Smooth muscle cell (in vitro differentiated cells): ENCODE data around the gene CSNK2B. TPM values are rescaled to one million over a fixed set of nuclear protein-coding genes. Genes with fewer than 3 reads are reported as not detected.

Experiments
- DNase-seq: peaks from one replicate; lab custom pipeline; 2025; ENCODE audit not compliant: unreplicated experiment; lab: John Stamatoyannopoulos, UW
- H2AFZ ChIP-seq: fragments of 200-600 bp; sonication (generic); 2 replicates; pipeline ENCODE4 v1.6.0; 2016; ENCODE audit warnings: antibody characterized with exemption, low read depth, mild to moderate bottlenecking
- H3F3A ChIP-seq: fragments of 200-600 bp; sonication (generic); 2 replicates; pipeline ENCODE4 v1.6.0; 2017; ENCODE audit warnings: antibody characterized with exemption, low read depth
- H3K27ac ChIP-seq: fragments of 200-600 bp; sonication (generic); 2 replicates; pipeline ENCODE4 v1.5.1; 2016; ENCODE audit warnings: low read depth, mild to moderate bottlenecking
- H3K27me3 ChIP-seq: fragments of 200-600 bp; sonication (generic); 2 replicates; pipeline ENCODE4 v1.6.1; 2016; ENCODE audit warnings: low read depth, mild to moderate bottlenecking
- H3K36me3 ChIP-seq: fragments of 200-600 bp; sonication (generic); 2 replicates; pipeline ENCODE4 v1.5.1; 2016; ENCODE audit warnings: low read depth
- H3K4me1 ChIP-seq: fragments of 200-600 bp; sonication (generic); 2 replicates; pipeline ENCODE4 v1.5.1; 2016; ENCODE audit warnings: low read depth
- H3K4me2 ChIP-seq: fragments of 200-600 bp; sonication (generic); 2 replicates; pipeline ENCODE4 v1.6.0; 2016; ENCODE audit warnings: mild to moderate bottlenecking
- H3K4me3 ChIP-seq: fragments of 200-600 bp; sonication (generic); 2 replicates; pipeline ENCODE4 v1.5.1; 2016; ENCODE audit warnings: mild to moderate bottlenecking
- H3K79me2 ChIP-seq: fragments of 200-600 bp; sonication (generic); 2 replicates; pipeline ENCODE4 v1.6.0; 2016; ENCODE audit warnings: low read depth, mild to moderate bottlenecking
- H3K9ac ChIP-seq: fragments of 200-600 bp; sonication (generic); 2 replicates; pipeline ENCODE4 v1.6.0; 2016; ENCODE audit warnings: low read depth
- H3K9me3 ChIP-seq: fragments of 200-600 bp; sonication (generic); replicated peaks from 2 replicates; pipeline ENCODE4 v1.5.1; 2016; ENCODE audit warnings: low read depth
- H4K20me1 ChIP-seq: fragments of 200-600 bp; sonication (generic); 2 replicates; pipeline ENCODE4 v1.6.0; 2016; ENCODE audit warnings: low read depth
- WGBS: methylation state at CpG from one replicate; pipeline ENCODE4 v1.1.7; 2016; ENCODE audit warnings: low lambda C conversion rate; 5-methylcytosine and 5-hydroxymethylcytosine counted together
- polyA plus RNA-seq: library from polyadenylated mRNA; unstranded; fragments of >200 nt; fragmentation: Nextera tagmentation; extraction: Ambion mirVana; gene quantifications from 2 replicates; pipeline ENCODE4 v1.2.1, GENCODE V29; 2016
- total RNA-seq: library from RNA; depleted of rRNA; stranded (reverse); fragments of >200 nt; gene quantifications from 2 replicates; pipeline ENCODE4 v1.2.3, GENCODE V29; 2014
- TF ChIP-seq, protein P1 (sequence below): fragments of 200-600 bp; sonication (generic); IDR thresholded peaks from 2 replicates; pipeline ENCODE4 v1.5.1; 2017; ENCODE audit warnings: borderline replicate concordance, mild to moderate bottlenecking, antibody characterized with exemption; ENCODE audit not compliant: insufficient read depth, poor library complexity, severe bottlenecking

Gene CSNK2B
- total and polyA plus RNA-seq, 2 experiments from 2014 or later: 195 to 313 TPM

DNA sequence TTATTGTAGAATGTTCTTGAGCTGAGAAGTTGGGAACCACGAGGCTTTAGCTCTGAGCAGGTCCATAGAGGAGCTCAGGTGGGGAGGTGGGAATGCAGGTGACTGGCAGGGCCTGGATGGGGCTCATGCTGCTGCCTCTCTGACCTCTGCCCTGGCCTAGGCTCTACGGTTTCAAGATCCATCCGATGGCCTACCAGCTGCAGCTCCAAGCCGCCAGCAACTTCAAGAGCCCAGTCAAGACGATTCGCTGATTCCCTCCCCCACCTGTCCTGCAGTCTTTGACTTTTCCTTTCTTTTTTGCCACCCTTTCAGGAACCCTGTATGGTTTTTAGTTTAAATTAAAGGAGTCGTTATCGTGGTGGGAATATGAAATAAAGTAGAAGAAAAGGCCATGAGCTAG lies 3.8 kb downstream of the CSNK2B start, which contains the start of gene LY6G5B:
TSS of gene LY6G5B (plus strand) at position 301 of the 400 bp plus-strand sequence. CDS start 975 bp downstream, outside the sequence.
- Histone ChIP-seq H4K20me1 (peaks cover 3% of the 10 kb centered on the region), H3K9me3 (no peaks in the 10 kb centered on the region), H3K9ac (no peak within 1 kb of the TSS), H3F3A (peaks cover under 1% of the 10 kb centered on the region), H3K36me3 (no peaks in the 10 kb centered on the region), H2AFZ (no peak within 1 kb of the TSS), H3K4me2 (no peak within 1 kb of the TSS), H3K27ac (no peak within 1 kb of the TSS), H3K79me2 (peaks cover 29% of the 10 kb centered on the region), H3K4me3 (no peak within 1 kb of the TSS), H3K27me3 (no peaks in the 10 kb centered on the region), H3K4me1 (peaks cover 8% of the 10 kb centered on the region)
- no peak for DNase-seq
- 94% methylated on average over 8 of the region's 8 CpGs for WGBS
- TF ChIP-seq, protein P1, sequence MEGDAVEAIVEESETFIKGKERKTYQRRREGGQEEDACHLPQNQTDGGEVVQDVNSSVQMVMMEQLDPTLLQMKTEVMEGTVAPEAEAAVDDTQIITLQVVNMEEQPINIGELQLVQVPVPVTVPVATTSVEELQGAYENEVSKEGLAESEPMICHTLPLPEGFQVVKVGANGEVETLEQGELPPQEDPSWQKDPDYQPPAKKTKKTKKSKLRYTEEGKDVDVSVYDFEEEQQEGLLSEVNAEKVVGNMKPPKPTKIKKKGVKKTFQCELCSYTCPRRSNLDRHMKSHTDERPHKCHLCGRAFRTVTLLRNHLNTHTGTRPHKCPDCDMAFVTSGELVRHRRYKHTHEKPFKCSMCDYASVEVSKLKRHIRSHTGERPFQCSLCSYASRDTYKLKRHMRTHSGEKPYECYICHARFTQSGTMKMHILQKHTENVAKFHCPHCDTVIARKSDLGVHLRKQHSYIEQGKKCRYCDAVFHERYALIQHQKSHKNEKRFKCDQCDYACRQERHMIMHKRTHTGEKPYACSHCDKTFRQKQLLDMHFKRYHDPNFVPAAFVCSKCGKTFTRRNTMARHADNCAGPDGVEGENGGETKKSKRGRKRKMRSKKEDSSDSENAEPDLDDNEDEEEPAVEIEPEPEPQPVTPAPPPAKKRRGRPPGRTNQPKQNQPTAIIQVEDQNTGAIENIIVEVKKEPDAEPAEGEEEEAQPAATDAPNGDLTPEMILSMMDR: no peak

DNA sequence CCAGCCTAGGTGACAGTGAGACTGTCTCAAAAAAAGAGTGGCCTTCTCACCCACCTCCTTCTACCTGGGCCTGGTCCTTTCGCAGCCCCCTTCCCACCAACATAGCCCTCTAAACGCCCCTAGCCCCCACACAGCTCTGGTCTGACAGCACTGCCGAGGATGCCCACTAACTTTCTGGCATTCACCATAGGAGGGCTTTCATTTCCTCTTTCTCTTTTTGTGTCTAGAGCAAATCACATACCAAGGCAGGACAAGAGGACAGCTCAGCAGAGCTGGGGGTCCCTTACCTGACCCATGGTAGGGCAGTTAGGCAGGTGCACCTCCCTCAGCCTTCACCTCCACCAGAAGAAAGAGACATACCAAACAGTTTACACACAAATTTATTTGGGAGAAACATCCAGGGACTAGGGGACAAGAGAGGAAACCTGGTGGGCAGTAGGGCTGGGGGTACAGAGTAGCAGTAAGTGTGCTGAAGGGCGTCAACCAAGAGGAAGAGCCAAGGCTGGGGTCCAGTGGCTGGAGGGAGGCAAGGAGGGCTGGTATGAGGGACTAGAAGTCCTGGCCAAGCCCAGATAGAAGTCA lies 10.5 kb downstream of the CSNK2B start:
- Histone ChIP-seq H3F3A (peaks cover 7% of the 10 kb centered on the region), H3K4me2 (no peak overlapping the region), H3K27ac (no peak overlapping the region), H4K20me1 (no peaks in the 10 kb centered on the region), H3K9ac (no peak overlapping the region), H3K79me2 (no peaks in the 10 kb centered on the region), H3K36me3 (no peaks in the 10 kb centered on the region), H2AFZ (no peak overlapping the region), H3K4me1 (peaks cover 5% of the 10 kb centered on the region), H3K9me3 (no peaks in the 10 kb centered on the region), H3K27me3 (no peaks in the 10 kb centered on the region), H3K4me3 (no peak overlapping the region)
- DNase-seq: no peak
- WGBS: 84% methylated on average over 4 of the region's 4 CpGs
- TF ChIP-seq, protein P1: no peak

- Histone ChIP-seq H3K27ac (no peak overlapping the region), H4K20me1 (no peaks in the 10 kb centered on the region), H3K4me3 (no peak overlapping the region), H3K4me1 (peaks cover 9% of the 10 kb centered on the region), H3K36me3 (no peaks in the 10 kb centered on the region), H3K9me3 (no peaks in the 10 kb centered on the region), H3F3A (peaks cover 7% of the 10 kb centered on the region), H3K27me3 (no peaks in the 10 kb centered on the region), H2AFZ (no peak overlapping the region), H3K4me2 (no peak overlapping the region), H3K9ac (no peak overlapping the region), H3K79me2 (no peaks in the 10 kb centered on the region)
- WGBS: 69% methylated on average over 6 of the region's 6 CpGs
- TF ChIP-seq, protein P1: no peak
- DNase-seq: no peak
Measured at GRCh38 chr6:31676904-31677303, 11.0 kb downstream of the CSNK2B start.

DNA sequence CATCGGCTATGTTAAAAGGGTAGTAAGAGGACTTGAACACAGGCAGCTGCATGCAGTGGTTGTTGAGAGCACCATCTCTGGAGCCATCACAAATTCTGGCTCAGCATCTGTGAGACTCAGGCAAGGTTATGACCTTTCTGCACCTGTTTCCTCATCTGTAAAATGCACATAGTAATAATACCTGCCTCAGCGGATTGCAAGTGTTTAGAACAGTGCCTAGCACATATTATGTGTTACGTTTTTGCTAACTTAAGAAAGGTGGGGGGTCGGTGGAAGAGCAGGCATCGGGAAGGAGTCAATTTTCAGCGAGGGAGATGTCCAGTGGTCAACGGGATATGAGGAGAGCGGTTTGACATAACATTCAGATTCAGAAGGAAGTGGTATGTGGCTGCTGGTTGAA lies 12.1 kb downstream of the CSNK2B start:
- Histone ChIP-seq H3K9me3 (no peaks in the 10 kb centered on the region), H3K27me3 (no peaks in the 10 kb centered on the region), H3K4me2 (no peak overlapping the region), H3K9ac (no peak overlapping the region), H3K79me2 (no peaks in the 10 kb centered on the region), H3K36me3 (no peaks in the 10 kb centered on the region), H2AFZ (no peak overlapping the region), H4K20me1 (no peaks in the 10 kb centered on the region), H3K27ac (no peak overlapping the region), H3F3A (peaks cover 7% of the 10 kb centered on the region), H3K4me1 (peaks cover 9% of the 10 kb centered on the region), H3K4me3 (no peak overlapping the region)
- TF ChIP-seq, protein P1: no peak
- WGBS: 79% methylated on average over 8 of the region's 8 CpGs
- no peak for DNase-seq
